Measurements from ENCODE around the gene RMND1.
"Not testable (repeated sequence)": the region's sequence is repeated elsewhere in the genome, so short reads cannot be mapped to it uniquely, and the experiment has no call there.

Gene RMND1

DNA sequence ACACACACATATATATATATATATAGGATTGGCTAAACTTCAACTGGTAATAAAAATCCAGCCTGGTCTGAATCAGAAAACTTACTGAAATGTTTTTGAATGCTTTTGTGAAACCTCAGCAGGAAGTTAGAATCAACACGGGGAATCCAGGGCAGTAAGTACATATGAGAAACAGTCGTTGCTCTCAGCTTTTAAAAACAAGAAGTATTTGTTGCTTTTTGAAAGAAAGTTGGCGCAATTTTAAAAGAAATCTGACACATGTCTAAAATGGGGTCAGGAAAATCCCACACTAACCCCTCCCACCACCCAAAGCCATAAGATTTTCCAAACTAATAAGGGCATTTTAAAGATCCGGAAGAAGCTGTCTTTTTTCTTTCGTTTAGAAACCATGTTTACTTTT, 30.4 kb upstream of the RMND1 start:
- no peak overlapping the region for H3K4me3 ChIP-seq (ENCODE audit: low read depth, low read length)
- DNase-seq (ENCODE audit: low read depth): no peak

DNA sequence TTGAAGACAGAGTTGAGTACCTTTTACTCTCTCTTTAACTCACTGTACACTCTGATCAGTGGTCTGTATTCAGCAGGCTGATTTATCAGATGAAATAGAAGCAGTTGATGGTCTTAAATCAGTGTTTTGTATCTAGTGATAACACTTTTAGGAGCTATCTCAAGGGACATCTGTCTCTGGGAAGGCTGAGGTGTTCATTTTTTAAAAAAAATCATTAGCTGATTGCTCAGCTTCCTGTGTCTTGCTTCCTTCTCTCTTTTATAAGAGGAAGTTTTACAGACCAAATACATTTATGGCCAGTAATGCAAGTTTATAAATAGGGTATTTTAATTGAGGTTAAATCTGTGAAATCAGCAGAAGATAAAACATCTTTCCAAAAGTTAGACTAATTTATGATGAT, 29.9 kb upstream of the RMND1 start:
- DNase-seq (ENCODE audit: low read depth): no peak
- H3K4me3 ChIP-seq (ENCODE audit: low read depth, low read length): no peak overlapping the region
- no peak for TF ChIP-seq CTCF (IDR thresholded peaks at IDR 0.05; ENCODE audit: control insufficient read depth, extremely low read depth, insufficient read depth)

More for the DNA sequence above, 30.4 kb upstream of the RMND1 start:
- TF ChIP-seq CTCF (IDR thresholded peaks at IDR 0.05; ENCODE audit: control insufficient read depth, extremely low read depth, insufficient read depth): no peak

DNA sequence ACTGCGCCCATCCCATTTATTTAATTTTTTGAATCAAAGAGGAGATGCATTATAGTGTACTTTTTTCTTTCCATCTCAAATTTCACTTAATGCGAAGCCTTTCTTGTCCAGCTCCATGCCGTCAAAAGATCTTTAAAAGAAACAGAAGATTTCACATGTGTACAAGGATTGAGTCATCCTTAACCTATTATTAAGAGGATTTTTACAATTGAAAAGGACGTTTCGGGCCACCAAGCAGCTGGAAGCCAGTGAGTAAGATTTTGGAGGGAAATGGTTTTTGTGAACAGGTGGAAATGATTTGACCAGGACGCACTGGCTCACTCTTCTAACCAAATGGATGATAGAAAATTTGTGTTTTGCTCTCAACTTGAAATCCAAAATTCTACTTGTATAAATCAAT, 26.7 kb upstream of the RMND1 start:
- no peak for DNase-seq (ENCODE audit: low read depth)
- no peak overlapping the region for H3K4me3 ChIP-seq (ENCODE audit: low read depth, low read length)
- TF ChIP-seq CTCF (IDR thresholded peaks at IDR 0.05; ENCODE audit: control insufficient read depth, extremely low read depth, insufficient read depth): no peak

DNA sequence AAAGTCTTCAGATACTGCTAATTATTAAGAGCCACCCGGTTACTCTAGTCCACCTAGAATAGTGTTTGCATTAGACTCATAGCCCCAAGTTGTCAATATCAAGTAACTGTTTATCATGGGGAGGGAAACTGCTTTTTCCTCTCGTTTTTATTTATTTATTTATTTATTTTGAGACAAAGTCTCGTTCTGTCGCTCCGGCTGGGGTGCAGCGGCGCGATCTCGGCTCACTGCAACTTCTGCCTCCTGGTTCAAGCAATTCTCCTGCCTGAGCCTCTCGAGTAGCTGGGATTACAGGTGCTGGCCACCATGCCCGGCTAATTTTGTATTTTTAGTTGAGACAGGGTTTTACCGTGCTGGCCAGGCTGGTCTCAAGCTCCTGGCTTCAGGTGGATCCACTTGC, 25.8 kb upstream of the RMND1 start:
- no peak overlapping the region for H3K4me3 ChIP-seq (ENCODE audit: low read depth, low read length)
- no peak for TF ChIP-seq CTCF (IDR thresholded peaks at IDR 0.05; ENCODE audit: control insufficient read depth, extremely low read depth, insufficient read depth)
- no peak for DNase-seq (ENCODE audit: low read depth)

GRCh38 chr6:151475653-151476523, 24.0 kb upstream of the RMND1 start:
- no peak for DNase-seq (ENCODE audit: low read depth)
- H3K4me3 ChIP-seq (ENCODE audit: low read depth, low read length): no peak overlapping the region
- peak; percentile 56 for TF ChIP-seq CTCF (IDR thresholded peaks at IDR 0.05; ENCODE audit: control insufficient read depth, extremely low read depth, insufficient read depth)

DNA sequence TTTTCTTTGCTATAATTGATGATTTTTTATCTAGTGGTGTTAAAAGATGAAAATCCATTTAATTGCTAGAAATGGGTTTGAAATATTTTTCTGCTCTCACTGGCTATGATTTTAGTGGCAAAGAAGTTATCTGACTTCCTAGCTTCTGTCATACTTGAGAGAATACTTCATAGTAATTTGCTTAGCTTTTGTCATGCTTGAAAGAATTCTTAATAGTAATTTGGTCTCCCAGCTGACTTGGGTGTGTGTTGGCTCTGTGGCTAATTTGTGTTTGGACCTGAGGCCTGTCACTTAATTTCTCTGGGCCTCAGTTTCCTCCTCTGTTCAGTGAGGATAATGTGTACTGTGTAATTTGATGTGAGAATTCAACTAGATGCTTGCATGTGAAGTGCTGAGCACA, 12.8 kb upstream of the RMND1 start:
- DNase-seq (ENCODE audit: low read depth): no peak
- TF ChIP-seq CTCF (IDR thresholded peaks at IDR 0.05; ENCODE audit: control insufficient read depth, extremely low read depth, insufficient read depth): no peak
- H3K4me3 ChIP-seq (ENCODE audit: low read depth, low read length): no peak overlapping the region

GRCh38 chr6:151461673-151462072, 9.7 kb upstream of the RMND1 start:
- no peak overlapping the region for H3K4me3 ChIP-seq (ENCODE audit: low read depth, low read length)
- DNase-seq (ENCODE audit: low read depth): no peak
- no peak for TF ChIP-seq CTCF (IDR thresholded peaks at IDR 0.05; ENCODE audit: control insufficient read depth, extremely low read depth, insufficient read depth)

DNA sequence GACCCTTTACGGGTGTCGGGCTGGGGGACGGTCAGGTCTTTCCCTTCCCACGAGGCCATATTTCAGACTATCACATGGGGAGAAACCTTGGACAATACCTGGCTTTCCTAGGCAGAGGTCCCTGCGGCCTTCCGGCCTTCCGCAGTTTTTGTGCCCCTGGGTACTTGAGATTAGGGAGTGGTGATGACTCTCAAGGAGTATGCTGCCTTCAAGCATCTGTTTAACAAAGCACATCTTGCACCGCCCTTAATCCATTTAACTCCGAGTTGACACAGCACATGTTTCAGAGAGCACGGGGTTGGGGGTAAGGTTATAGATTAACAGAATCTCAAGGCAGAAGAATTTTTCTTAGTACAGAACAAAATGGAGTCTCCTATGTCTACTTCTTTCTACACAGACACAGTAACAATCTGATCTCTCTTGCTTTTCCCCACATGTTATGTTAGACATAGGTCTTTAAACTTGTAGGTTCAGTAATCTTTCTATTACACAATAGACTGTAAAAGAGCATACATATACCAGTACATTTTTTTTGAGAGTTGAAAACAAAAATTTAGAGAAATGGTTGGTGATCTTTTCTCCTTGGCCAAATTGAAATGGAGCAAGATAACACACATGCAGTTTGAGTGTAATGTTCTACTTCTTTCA, 3.9 kb upstream of the RMND1 start:
- H3K4me3 ChIP-seq (ENCODE audit: low read depth, low read length); DNase-seq (ENCODE audit: low read depth): not testable (repeated sequence)
